ENCODE data around the gene PTPN14.
"Not testable (repeated sequence)": the region's sequence is repeated elsewhere in the genome, so short reads cannot be mapped to it uniquely, and the experiment has no call there.

PTPN14 gene

DNA sequence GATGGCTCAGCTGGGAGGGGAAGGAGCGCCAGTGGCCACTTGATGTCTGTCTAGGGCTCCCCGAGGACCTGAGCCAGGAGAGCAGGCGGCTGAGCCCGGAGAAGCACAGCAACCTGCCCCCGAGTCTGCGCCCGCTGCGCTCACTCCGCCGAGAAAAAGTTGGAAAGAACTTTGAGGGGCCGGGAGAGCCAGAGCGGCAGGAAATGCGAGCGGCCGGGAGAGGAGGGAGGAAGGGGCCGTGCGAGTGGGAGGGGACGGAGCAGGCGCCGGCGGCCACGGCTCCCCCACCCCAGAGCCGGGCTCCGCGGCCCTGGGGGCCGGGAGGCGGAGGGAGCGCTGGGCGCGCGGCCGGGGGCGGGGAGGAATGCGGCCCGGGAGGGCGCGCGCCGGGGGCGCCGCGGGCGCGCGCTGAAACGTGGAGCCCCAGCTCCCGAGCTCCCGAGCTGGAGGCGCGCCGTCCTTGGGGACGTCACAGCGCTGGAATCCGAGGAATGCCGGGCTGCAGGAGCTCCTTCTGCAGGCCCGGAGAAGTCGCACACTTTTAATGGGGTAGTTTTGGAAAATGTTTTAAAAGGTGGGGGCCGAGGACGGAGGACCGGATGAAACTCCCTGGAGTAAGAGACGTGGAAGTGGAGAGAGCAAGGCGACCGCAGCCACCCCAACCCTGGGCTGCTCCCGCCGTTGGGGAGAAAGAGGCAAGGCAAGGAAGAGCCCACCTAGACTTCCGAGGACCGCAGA lies at the start of gene PTPN14:
Gene PTPN14 (minus strand): TSS at position 167 of the 738 bp plus-strand sequence. CDS start 86,799 bp downstream, outside the sequence.
- DNase-seq, result no peak

- no peak for DNase-seq
Observed at GRCh38 chr1:214593158-214593557, 41.8 kb upstream of the PTPN14 start.

- DNase-seq, result not testable (repeated sequence)
Observed at GRCh38 chr1:214591918-214592317, 40.5 kb upstream of the PTPN14 start.

- no peak for DNase-seq
Observed at GRCh38 chr1:214590696-214591095, 39.3 kb upstream of the PTPN14 start.

DNA sequence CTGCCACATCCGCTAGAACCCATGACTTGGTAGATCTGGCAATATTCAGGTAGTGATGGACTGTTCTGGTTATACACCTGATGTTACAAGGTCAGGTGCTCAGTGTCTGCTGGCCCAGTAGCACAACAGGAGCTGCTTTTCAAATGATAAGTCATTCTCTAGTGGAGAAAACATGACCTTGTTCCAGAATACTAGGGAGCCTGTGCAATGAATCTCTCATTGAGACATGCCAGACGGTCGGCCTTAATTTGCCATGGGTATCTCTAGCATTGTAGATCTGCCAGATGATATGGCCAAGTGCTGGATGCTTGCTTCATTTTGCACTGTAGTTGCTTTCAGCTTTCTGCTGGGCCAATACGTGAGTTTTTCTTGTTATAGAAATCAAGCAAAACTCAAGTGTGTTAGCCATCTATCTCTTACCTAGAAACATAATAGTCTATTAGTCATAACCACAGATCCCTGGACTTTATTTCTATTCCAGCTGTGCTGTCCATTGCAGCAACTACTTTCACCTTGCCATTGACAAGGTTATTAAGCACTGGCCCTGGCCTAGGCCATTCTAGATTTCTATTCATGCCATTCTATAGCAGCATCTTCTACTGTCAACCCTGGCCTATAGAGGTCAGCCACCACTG lies 37.7 kb upstream of the PTPN14 start:
- DNase-seq, result no peak

DNA sequence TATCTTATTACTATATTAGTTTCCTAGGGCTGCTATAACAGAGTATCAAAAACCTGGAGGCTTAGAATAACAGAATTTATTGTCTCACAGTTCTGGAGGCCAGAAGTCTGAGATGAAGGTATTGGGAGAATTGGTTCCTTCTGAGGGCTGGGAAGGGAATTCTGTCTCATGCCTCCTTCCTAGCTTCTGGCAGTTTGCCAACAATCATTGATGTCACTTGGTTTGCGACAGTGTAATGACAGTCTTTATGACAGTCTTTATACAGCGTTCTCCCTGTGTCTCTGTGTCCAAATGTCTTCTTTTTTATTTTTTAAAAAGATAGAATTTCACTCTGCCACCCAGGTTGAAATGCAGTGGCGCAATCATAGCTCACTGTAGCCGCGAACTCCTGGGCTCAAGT lies 35.8 kb upstream of the PTPN14 start:
- DNase-seq, result no peak

DNA sequence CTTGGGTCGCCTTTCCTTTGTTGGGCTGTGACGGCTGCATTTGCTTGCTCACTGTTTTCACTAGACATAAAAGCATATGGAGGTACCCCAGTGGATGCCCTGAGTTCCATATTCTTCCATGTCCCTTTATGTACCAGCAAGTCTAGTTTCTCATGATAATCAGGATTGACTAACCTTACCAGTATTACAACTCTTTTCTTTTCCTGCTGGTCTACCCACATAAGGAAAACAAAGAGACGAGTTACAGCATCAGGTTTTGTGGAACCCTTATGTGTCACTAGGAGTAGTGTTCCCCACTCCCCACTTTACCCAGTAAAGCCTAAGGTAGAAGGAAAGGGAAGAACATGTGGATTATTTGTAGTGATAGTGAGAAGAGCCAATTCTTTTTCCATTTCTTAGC lies 35.2 kb upstream of the PTPN14 start:
- DNase-seq, result no peak

DNA sequence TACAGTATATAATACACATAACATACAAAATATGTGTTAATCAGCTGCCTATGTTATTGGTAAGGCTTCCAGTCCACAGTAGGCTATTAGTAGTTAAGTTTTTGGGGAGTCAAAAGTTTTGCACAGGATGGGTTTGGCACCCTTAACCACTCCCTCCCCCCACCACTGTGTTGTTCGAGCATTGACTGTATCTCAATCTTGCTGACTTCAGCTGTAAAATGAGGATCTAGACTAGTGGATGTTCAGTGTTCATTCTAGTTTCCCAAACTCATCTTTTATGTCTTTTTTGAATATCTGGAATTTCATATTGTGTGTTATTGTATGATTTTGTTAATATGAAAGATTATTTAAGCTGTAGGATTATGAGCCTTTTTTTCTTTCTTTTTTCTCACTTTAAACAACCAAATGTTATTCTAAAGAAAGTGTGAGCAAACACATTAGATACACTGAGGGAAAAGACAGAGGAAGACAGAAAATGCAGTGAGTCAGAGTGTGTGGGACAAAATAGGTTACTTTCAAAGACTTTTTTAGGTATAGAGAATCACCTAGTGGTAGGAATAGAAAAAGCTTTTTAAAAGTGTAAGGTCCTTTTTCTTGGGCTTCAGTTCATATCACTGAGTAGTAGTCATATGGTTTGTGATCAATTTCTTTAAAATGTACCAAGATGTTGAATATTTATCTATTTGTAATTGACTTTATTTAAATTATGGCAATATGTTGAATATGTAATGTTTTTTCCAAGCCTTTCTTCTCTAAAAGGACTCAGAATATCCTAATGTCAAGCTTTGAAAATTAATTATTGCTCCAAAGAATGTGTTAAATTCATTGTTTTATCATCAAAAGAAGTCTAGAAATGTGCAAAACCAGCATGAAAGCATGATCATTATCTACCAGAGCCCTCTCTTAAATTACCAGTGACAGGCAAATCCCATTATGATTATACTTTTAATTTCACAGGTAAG lies 33.7 kb upstream of the PTPN14 start:
- no peak for DNase-seq

- DNase-seq, result no peak
Observed at GRCh38 chr1:214583824-214584554, 32.6 kb upstream of the PTPN14 start.

GRCh38 chr1:214583113-214583512 lies 31.7 kb upstream of the PTPN14 start:
- DNase-seq, result no peak

DNA sequence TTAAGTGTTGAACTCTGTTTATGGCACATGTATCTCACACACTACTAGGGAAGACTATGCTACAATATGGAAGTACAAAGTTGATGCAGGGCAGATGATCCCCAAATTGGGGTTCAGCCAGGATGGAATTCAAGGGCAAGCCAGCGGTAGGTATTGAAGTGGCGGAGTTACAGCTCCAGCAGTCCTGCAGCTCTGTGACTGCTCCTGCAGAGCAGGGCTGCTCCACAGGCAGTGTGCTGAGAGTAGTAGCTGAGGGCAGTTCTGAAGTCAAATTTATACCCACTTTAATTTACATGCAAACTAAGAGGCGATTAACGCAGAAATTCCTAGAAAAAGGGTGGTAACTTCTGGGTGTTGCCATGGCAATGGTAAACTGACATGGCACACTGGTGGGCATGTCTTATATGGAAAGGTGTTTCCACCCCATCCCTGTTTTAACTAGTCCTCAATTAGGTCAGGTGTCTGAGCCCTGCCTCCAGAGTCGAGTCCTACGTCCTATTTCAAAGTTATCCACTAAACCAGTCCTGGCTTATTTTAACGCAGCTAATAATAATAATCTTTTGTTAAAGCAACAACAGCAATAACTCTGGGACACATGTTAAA lies 31.0 kb upstream of the PTPN14 start:
- DNase-seq, result no peak

- DNase-seq, result no peak
Observed at GRCh38 chr1:214581785-214582184, 30.4 kb upstream of the PTPN14 start.

- DNase-seq, result no peak
Observed at GRCh38 chr1:214579183-214579582, 27.8 kb upstream of the PTPN14 start.

GRCh38 chr1:214576120-214576519 lies 24.7 kb upstream of the PTPN14 start:
- DNase-seq, result not testable (repeated sequence)

- DNase-seq, result no peak
Observed at GRCh38 chr1:214574598-214575411, 23.4 kb upstream of the PTPN14 start.

GRCh38 chr1:214573386-214574318 lies 22.2 kb upstream of the PTPN14 start:
- no peak for DNase-seq

DNA sequence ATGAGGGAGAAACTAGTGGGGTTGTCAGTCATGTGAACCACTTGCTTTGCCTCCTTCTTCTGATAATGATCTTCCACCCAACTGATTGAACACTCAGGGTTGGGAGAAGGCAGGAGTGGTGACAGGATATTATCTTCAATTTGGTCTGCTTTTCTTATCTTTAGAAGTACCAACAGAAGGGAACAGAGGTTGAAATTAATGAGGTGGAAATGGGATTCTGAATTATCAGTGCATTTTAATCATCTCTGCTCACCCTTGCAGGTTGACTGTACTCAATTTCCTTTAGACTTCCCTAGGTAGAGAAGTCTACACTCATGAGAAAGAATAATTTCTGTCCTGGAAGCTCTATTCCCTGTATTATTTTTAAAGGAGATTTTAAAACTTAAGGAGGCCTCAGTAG lies 19.9 kb upstream of the PTPN14 start:
- DNase-seq, result no peak

- DNase-seq, result no peak
Observed at GRCh38 chr1:214570442-214570841, 19.0 kb upstream of the PTPN14 start.

GRCh38 chr1:214569357-214570004 lies 18.1 kb upstream of the PTPN14 start:
- DNase-seq, result no peak

GRCh38 chr1:214568328-214568727 lies 16.9 kb upstream of the PTPN14 start:
- no peak for DNase-seq
